WTC11 (cell line): ENCODE results near the gene PTPN13. TPM values are rescaled to one million over a fixed set of nuclear protein-coding genes. Genes with fewer than 3 reads are reported as not detected.
"Not testable (repeated sequence)": the region's sequence is repeated elsewhere in the genome, so short reads cannot be mapped to it uniquely, and the experiment has no call there.

Source experiments
- ATAC-seq: fragments of 200-7000 bp; cut with Tn5 transposase; 2 replicates; pipeline ENCODE4 v1.10.0; 2021; ENCODE audit warnings: mild to moderate bottlenecking, moderate library complexity
- CTCF ChIA-PET: fragments of 300-600 bp; sonication (Branson Sonifier 250); formaldehyde crosslinking; loops from one replicate; lab custom pipeline; 2021; ENCODE audit warnings: antibody characterized with exemption; lab: Charles Lee
- POLR2A ChIA-PET: fragments of 350-600 bp; sonication (Branson Sonifier 250); formaldehyde crosslinking; loops from one replicate; lab custom pipeline; 2021; ENCODE audit warnings: antibody characterized with exemption; lab: Charles Lee
- DNase-seq: peaks from one replicate; pipeline ENCODE4 v3.0.0; 2021; ENCODE audit warnings: low spot score
- H3K27ac Mint-ChIP-seq: 2 replicates; pipeline ENCODE4 v1.8.0; 2021; ENCODE audit warnings: mixed read lengths
- H3K27me3 Mint-ChIP-seq: 2 replicates; pipeline ENCODE4 v1.8.0; 2021; ENCODE audit warnings: low read depth, mild to moderate bottlenecking, moderate library complexity, mixed read lengths
- H3K36me3 Mint-ChIP-seq: 2 replicates; pipeline ENCODE4 v1.8.0; 2021; ENCODE audit warnings: mixed read lengths
- H3K4me1 Mint-ChIP-seq: 2 replicates; pipeline ENCODE4 v1.8.0; 2022; ENCODE audit warnings: mixed read lengths
- H3K4me3 Mint-ChIP-seq: 2 replicates; pipeline ENCODE4 v1.8.0; 2021; ENCODE audit warnings: mild to moderate bottlenecking, moderate library complexity, mixed read lengths
- H3K9me3 Mint-ChIP-seq: 2 replicates; pipeline ENCODE4 v1.8.0; 2021; ENCODE audit warnings: mixed read lengths
- GRHL2 ChIP-seq: fragments of 250-450 bp; sonication (Bioruptor Pico); IDR thresholded peaks from 2 replicates; pipeline ENCODE4 v1.8.0; 2022; ENCODE audit warnings: mild to moderate bottlenecking, moderate library complexity; ENCODE audit not compliant: insufficient replicate concordance, severe bottlenecking
- GTF2I ChIP-seq: fragments of 250-450 bp; sonication (Bioruptor Pico); conservative IDR thresholded peaks from 2 replicates; pipeline ENCODE4 v1.4.0; 2021; ENCODE audit warnings: mild to moderate bottlenecking
- TCF7 ChIP-seq: sonication (generic); formaldehyde crosslinking; IDR thresholded peaks from 2 replicates; pipeline ENCODE4 v1.8.0; 2022; ENCODE audit warnings: mild to moderate bottlenecking, low read depth, missing genetic modification reagents, moderate library complexity
- ZNF121 ChIP-seq: sonication (generic); formaldehyde crosslinking; IDR thresholded peaks from 2 replicates; pipeline ENCODE4 v1.8.0; 2023; ENCODE audit warnings: missing genetic modification reagents
- ZNF232 ChIP-seq: sonication (generic); formaldehyde crosslinking; IDR thresholded peaks from 2 replicates; pipeline ENCODE4 v1.8.0; 2022; ENCODE audit warnings: mild to moderate bottlenecking, missing genetic modification reagents
- ZNF317 ChIP-seq: sonication (generic); formaldehyde crosslinking; IDR thresholded peaks from 2 replicates; pipeline ENCODE4 v1.8.1; 2023; ENCODE audit warnings: low read depth, mild to moderate bottlenecking, moderate library complexity, missing genetic modification reagents, borderline replicate concordance
- total RNA-seq: library from RNA; stranded (reverse); gene quantifications from 3 replicates; pipeline ENCODE4 v1.2.3, GENCODE V29; 2021
- TF ChIP-seq, protein P1 (sequence below): fragments of 250-450 bp; sonication (Bioruptor Pico); IDR thresholded peaks from 2 replicates; pipeline ENCODE4 v1.9.0; 2021; ENCODE audit warnings: mild to moderate bottlenecking, borderline replicate concordance
- TF ChIP-seq, protein P2 (sequence below): sonication (generic); formaldehyde crosslinking; IDR thresholded peaks from 2 replicates; pipeline ENCODE4 v1.8.0; 2022; ENCODE audit warnings: mild to moderate bottlenecking, missing genetic modification reagents
- TF ChIP-seq, protein P3 (sequence below): fragments of 200-600 bp; IDR thresholded peaks from 2 replicates; pipeline ENCODE4 v1.8.0; 2022; ENCODE audit warnings: antibody characterized with exemption
- TF ChIP-seq, protein P4 (sequence below): fragments of 250-450 bp; sonication (Bioruptor Pico); conservative IDR thresholded peaks from 2 replicates; pipeline ENCODE4 v1.9.0; 2021; ENCODE audit warnings: mild to moderate bottlenecking

Gene PTPN13
- total RNA-seq, 1 experiment from 2014 or later = 49.7 TPM

DNA sequence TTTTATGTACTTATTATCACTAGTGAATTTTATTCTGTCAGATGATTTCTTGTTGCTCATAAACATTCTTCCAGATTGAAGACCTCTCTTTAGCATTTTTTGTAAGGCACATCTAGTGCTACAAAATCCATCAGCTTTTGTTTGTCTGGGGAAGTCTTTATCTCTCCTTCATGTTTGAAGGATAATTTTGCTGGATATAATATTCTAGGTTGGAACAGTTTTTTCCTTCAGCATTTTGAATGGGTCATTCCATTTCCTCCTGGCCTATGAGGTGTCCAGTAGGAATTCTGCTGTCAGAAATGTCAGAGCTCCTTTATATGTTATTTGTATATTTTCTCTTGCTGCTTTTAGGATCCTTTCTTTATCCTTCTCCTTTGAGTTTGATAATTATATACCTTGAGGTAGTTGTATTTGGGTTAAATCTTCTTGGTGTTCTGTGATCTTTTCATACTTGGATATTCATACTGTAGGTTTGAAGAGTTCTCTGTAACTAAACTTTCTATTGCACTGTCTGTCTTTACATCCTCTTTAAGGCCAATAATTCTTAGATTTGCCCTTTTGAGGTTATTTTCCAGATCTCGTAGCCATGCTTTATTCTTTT, 58.3 kb downstream of the PTPN13 start:
- DNase-seq = no peak
- no peak for ATAC-seq
- TF ChIP-seq, protein P1, sequence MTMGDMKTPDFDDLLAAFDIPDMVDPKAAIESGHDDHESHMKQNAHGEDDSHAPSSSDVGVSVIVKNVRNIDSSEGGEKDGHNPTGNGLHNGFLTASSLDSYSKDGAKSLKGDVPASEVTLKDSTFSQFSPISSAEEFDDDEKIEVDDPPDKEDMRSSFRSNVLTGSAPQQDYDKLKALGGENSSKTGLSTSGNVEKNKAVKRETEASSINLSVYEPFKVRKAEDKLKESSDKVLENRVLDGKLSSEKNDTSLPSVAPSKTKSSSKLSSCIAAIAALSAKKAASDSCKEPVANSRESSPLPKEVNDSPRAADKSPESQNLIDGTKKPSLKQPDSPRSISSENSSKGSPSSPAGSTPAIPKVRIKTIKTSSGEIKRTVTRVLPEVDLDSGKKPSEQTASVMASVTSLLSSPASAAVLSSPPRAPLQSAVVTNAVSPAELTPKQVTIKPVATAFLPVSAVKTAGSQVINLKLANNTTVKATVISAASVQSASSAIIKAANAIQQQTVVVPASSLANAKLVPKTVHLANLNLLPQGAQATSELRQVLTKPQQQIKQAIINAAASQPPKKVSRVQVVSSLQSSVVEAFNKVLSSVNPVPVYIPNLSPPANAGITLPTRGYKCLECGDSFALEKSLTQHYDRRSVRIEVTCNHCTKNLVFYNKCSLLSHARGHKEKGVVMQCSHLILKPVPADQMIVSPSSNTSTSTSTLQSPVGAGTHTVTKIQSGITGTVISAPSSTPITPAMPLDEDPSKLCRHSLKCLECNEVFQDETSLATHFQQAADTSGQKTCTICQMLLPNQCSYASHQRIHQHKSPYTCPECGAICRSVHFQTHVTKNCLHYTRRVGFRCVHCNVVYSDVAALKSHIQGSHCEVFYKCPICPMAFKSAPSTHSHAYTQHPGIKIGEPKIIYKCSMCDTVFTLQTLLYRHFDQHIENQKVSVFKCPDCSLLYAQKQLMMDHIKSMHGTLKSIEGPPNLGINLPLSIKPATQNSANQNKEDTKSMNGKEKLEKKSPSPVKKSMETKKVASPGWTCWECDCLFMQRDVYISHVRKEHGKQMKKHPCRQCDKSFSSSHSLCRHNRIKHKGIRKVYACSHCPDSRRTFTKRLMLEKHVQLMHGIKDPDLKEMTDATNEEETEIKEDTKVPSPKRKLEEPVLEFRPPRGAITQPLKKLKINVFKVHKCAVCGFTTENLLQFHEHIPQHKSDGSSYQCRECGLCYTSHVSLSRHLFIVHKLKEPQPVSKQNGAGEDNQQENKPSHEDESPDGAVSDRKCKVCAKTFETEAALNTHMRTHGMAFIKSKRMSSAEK = no peak
- TF ChIP-seq GTF2I (no peak), ZNF317 (CRISPR knock-in tag) (no peak), GRHL2 (CRISPR knock-in tag) (no peak), ZNF232 (no peak), TCF7 (CRISPR knock-in tag) (no peak)
- TF ChIP-seq, protein P2, sequence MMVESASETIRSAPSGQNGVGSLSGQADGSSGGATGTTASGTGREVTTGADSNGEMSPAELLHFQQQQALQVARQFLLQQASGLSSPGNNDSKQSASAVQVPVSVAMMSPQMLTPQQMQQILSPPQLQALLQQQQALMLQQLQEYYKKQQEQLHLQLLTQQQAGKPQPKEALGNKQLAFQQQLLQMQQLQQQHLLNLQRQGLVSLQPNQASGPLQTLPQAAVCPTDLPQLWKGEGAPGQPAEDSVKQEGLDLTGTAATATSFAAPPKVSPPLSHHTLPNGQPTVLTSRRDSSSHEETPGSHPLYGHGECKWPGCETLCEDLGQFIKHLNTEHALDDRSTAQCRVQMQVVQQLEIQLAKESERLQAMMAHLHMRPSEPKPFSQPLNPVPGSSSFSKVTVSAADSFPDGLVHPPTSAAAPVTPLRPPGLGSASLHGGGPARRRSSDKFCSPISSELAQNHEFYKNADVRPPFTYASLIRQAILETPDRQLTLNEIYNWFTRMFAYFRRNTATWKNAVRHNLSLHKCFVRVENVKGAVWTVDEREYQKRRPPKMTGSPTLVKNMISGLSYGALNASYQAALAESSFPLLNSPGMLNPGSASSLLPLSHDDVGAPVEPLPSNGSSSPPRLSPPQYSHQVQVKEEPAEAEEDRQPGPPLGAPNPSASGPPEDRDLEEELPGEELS (CRISPR knock-in tag) = no peak
- Mint-ChIP-seq H3K9me3 (peaks cover 88% of the 10 kb centered on the region), H3K36me3 (peaks cover 90% of the 10 kb centered on the region), H3K27ac (no peak overlapping the region), H3K4me1 (no peaks in the 10 kb centered on the region), H3K4me3 (no peak overlapping the region), H3K27me3 (peaks cover 6% of the 10 kb centered on the region)
- ChIA-PET CTCF (interaction anchor here (0.7 to 2.0 kb wide), 3 partner anchors 9 to 154 kb away, joined by 3 to 17 read pairs (median 4); no protein-coding TSS in a partner anchor), POLR2A (no interaction called here)

DNA sequence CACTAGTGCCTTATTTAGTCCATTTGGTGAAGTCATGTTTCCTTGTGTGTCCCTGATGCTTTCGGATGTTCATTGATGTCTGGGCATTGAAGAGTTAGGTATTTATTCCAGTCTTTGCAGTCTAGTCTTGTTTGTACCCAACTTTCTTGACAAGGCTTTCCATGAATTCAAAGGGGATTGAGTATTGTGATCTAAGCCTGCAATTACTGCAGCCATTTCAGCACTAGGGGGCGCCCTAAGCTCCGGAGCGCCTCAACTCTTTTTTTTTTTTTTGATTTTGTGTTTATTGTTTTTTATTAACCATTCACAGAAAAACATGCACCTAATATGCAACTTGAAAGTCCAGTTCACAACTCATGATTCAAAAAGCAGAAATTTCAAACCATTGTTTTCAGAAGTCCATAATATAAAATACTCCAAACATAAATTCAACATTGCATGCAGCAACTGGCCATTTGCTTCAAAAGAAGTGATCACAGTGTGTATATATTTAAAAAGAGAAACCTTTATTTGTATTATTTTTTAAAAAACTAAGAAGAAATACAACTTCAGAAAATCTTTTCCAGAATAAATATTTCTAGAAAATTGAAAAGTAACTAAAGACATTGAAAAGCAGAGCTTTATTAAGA, 59.2 kb downstream of the PTPN13 start:
- DNase-seq (peak; percentile 40), ATAC-seq (no peak)
- POLR2A ChIA-PET = no interaction called here
- CTCF ChIA-PET = interaction anchor here (0.6 to 2.0 kb wide), 9 partner anchors 10 to 1127 kb away, joined by 3 to 17 read pairs (median 3); no protein-coding TSS in a partner anchor
- Mint-ChIP-seq H3K36me3 (peaks cover 90% of the 10 kb centered on the region), H3K9me3 (peaks cover 86% of the 10 kb centered on the region), H3K4me3 (no peak overlapping the region), H3K4me1 (no peaks in the 10 kb centered on the region), H3K27ac (no peak overlapping the region), H3K27me3 (peaks cover 6% of the 10 kb centered on the region)
- TF ChIP-seq, protein P3, sequence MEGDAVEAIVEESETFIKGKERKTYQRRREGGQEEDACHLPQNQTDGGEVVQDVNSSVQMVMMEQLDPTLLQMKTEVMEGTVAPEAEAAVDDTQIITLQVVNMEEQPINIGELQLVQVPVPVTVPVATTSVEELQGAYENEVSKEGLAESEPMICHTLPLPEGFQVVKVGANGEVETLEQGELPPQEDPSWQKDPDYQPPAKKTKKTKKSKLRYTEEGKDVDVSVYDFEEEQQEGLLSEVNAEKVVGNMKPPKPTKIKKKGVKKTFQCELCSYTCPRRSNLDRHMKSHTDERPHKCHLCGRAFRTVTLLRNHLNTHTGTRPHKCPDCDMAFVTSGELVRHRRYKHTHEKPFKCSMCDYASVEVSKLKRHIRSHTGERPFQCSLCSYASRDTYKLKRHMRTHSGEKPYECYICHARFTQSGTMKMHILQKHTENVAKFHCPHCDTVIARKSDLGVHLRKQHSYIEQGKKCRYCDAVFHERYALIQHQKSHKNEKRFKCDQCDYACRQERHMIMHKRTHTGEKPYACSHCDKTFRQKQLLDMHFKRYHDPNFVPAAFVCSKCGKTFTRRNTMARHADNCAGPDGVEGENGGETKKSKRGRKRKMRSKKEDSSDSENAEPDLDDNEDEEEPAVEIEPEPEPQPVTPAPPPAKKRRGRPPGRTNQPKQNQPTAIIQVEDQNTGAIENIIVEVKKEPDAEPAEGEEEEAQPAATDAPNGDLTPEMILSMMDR = peak; percentile 78
- no peak for TF ChIP-seq ZNF121 (CRISPR knock-in tag)
- TF ChIP-seq, protein P4, sequence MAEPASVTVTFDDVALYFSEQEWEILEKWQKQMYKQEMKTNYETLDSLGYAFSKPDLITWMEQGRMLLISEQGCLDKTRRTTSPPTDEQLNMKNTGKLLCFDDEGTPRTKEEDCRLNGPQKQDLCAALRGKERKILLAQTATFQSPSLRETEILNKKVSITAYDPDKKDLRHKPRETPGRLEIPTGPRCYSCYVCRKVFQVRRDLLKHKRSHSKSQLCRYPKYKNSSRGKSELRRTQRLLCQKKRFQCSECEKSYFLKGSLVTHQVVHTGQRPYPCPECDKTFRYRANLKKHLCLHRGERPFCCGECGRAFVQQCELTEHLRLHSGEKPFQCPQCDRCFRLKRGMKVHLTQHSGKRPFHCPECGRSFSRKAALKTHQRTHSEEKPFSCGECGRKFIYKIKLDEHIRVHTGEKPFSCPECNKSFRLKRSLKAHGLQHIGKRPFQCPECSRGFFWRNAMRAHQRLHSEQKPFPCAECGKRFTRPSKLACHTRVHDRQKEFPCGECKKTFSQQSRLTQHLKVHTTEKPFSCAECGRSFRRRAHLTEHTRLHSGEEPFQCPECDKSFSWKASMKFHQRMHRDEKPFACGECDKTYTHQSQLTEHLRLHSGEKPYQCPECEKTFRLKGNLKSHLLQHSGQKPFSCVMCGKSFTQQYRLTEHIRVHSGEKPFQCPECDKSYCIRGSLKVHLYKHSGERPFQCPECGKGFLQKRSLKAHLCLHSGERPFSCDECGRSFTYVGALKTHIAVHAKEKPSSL (CRISPR knock-in tag) = peak; percentile 97

DNA sequence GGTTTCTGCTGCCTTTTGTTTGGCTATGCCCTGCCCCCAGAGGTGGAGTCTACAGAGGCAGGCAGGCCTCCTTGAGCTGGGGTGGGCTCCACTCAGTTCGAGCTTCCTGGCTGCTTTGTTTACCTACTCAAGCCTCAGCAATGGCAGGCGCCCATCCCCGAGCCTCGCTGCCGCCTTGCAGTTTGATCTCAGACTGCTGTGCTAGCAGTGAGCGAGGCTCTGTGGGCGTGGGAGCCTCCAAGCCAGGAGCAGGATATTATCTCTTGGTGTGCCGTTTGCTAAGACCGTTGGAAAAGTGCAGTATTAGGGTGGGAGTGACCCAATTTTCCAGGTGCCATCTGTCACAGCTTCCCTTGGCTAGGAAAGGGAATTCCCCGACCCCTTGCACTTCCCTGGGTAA, 62.7 kb downstream of the PTPN13 start:
- POLR2A ChIA-PET, ATAC-seq, H3K4me1 Mint-ChIP-seq, H3K27me3 Mint-ChIP-seq, CTCF ChIA-PET, H3K4me3 Mint-ChIP-seq, DNase-seq, H3K27ac Mint-ChIP-seq: not testable (repeated sequence)
- peaks cover 58% of the 10 kb centered on the region for H3K36me3 Mint-ChIP-seq
- peaks cover 53% of the 10 kb centered on the region for H3K9me3 Mint-ChIP-seq
